ENCODE data around the gene LRRC30. TPM values are rescaled to one million over a fixed set of nuclear protein-coding genes. Genes with fewer than 3 reads are reported as not detected.

LRRC30 gene
- total RNA-seq, 2 experiments from 2014 or later, result not detected

GRCh38 chr18:7206217-7206616, 24.7 kb upstream of the LRRC30 start:
- H3K4me3 ChIP-seq (ENCODE audit: low read depth, low read length, poor library complexity, severe bottlenecking), result no peak overlapping the region
- ChIA-PET POLR2A (no interaction called here), CTCF (ENCODE audit: unreplicated experiment) (no interaction called here)
- no peaks in the 10 kb centered on the region for H4K20me1 ChIP-seq (ENCODE audit: insufficient read depth, low read length)
- no peaks in the 10 kb centered on the region for H3K9me2 ChIP-seq (ENCODE audit: insufficient read depth, low read length)
- intact Hi-C loops (cut with micrococcal nuclease; ENCODE audit: unreplicated experiment), result no loop called here
- BruUV-seq (replicated peaks), result no TSS peak
- H3K4me1 ChIP-seq (ENCODE audit: insufficient read depth, low read length, poor library complexity, severe bottlenecking), result no peaks in the 10 kb centered on the region
- DNase-seq (ENCODE audit: low spot score), result no peak
- no peak overlapping the region for H2AFZ ChIP-seq (ENCODE audit: low read length)
- no peak overlapping the region for H3K4me2 ChIP-seq (ENCODE audit: low read length)
- no peaks in the 10 kb centered on the region for H3K79me2 ChIP-seq (ENCODE audit: insufficient read depth, low read depth, low read length)
- no peak overlapping the region for H3K27ac ChIP-seq (ENCODE audit: low read depth, low read length, poor library complexity, severe bottlenecking)
- TF ChIP-seq EZH2phosphoT487 (IDR thresholded peaks at IDR 0.05; ENCODE audit: borderline replicate concordance, low read depth, low read length) (no peak), CTCF (conservative IDR thresholded peaks at IDR 0.05; ENCODE audit: low read length) (no peak)
- H3K36me3 ChIP-seq (ENCODE audit: insufficient read depth, low read length), result no peaks in the 10 kb centered on the region
- no peaks in the 10 kb centered on the region for H3K9me3 ChIP-seq (ENCODE audit: low read length)

- BruUV-seq (replicated peaks), result no TSS peak
- Histone ChIP-seq H3K4me2 (ENCODE audit: low read length) (no peak overlapping the region), H2AFZ (ENCODE audit: low read length) (no peak overlapping the region), H4K20me1 (ENCODE audit: insufficient read depth, low read length) (no peaks in the 10 kb centered on the region), H3K9me2 (ENCODE audit: insufficient read depth, low read length) (no peaks in the 10 kb centered on the region), H3K27ac (ENCODE audit: low read depth, low read length, poor library complexity, severe bottlenecking) (no peak overlapping the region), H3K9me3 (ENCODE audit: low read length) (no peaks in the 10 kb centered on the region), H3K4me1 (ENCODE audit: insufficient read depth, low read length, poor library complexity, severe bottlenecking) (no peaks in the 10 kb centered on the region), H3K36me3 (ENCODE audit: insufficient read depth, low read length) (no peaks in the 10 kb centered on the region), H3K4me3 (ENCODE audit: low read depth, low read length, poor library complexity, severe bottlenecking) (no peak overlapping the region), H3K79me2 (ENCODE audit: insufficient read depth, low read depth, low read length) (no peaks in the 10 kb centered on the region)
- ChIA-PET POLR2A (no interaction called here), CTCF (ENCODE audit: unreplicated experiment) (no interaction called here)
- intact Hi-C loops (cut with micrococcal nuclease; ENCODE audit: unreplicated experiment), result no loop called here
- DNase-seq (ENCODE audit: low spot score), result no peak
- no peak for TF ChIP-seq EZH2phosphoT487 (IDR thresholded peaks at IDR 0.05; ENCODE audit: borderline replicate concordance, low read depth, low read length)
- no peak for TF ChIP-seq CTCF (conservative IDR thresholded peaks at IDR 0.05; ENCODE audit: low read length)
These were observed 23.4 kb upstream of the LRRC30 start for GRCh38 chr18:7207366-7207915.

DNA sequence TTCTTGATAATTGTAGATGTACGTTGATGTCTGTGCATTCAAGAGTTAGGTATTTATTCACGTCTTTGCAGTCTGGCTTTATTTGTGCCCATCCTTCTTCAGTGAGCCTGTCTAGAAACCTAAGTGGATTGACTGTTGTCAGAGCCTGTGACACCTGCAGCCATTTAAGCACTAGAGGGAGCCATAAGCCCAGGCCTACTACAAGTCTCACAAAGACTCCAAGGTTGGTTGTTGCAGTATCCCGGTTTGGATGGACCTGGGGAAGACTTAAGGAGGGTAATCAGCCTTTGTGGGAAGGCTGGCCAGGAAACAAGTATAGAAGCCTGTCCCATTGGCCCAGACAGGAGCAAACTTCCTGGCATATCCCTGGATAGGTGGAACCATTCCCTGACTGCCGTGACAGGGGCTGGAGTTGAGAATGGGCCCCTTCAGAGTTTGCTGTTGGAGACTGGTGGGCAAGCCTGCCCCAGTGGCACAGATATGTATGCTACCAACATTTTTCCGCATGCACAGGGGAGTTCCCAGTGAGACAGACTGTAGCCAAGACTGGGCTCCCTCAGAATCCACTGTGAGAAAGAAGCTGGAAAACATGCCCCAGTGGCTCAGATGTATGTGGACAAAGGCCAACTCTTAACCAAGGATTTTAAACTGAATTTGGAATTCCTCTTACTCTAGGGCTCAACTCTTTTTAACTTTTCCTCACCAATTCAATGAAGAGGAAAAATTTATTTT, 9.3 kb upstream of the LRRC30 start:
- TF ChIP-seq EZH2phosphoT487 (IDR thresholded peaks at IDR 0.05; ENCODE audit: borderline replicate concordance, low read depth, low read length) (no peak), CTCF (conservative IDR thresholded peaks at IDR 0.05; ENCODE audit: low read length) (peak; percentile 81)
- Histone ChIP-seq H3K27ac (ENCODE audit: low read depth, low read length, poor library complexity, severe bottlenecking) (no peak overlapping the region), H4K20me1 (ENCODE audit: insufficient read depth, low read length) (no peaks in the 10 kb centered on the region), H3K79me2 (ENCODE audit: insufficient read depth, low read depth, low read length) (no peaks in the 10 kb centered on the region), H3K4me1 (ENCODE audit: insufficient read depth, low read length, poor library complexity, severe bottlenecking) (no peaks in the 10 kb centered on the region), H2AFZ (ENCODE audit: low read length) (no peak overlapping the region), H3K36me3 (ENCODE audit: insufficient read depth, low read length) (no peaks in the 10 kb centered on the region), H3K4me2 (ENCODE audit: low read length) (no peak overlapping the region), H3K4me3 (ENCODE audit: low read depth, low read length, poor library complexity, severe bottlenecking) (no peak overlapping the region), H3K9me3 (ENCODE audit: low read length) (no peaks in the 10 kb centered on the region), H3K9me2 (ENCODE audit: insufficient read depth, low read length) (no peaks in the 10 kb centered on the region)
- DNase-seq (ENCODE audit: low spot score), result peak; percentile 33
- intact Hi-C loops (cut with micrococcal nuclease; ENCODE audit: unreplicated experiment), result no loop called here
- no TSS peak for BruUV-seq (replicated peaks)
- ChIA-PET CTCF (ENCODE audit: unreplicated experiment) (no interaction called here), POLR2A (no interaction called here)

Measured in OCI-LY7 (cell line).